HK-2 (cell line): ENCODE results near the gene ACVR1B.

Source experiments
- DNase-seq: peaks from one replicate; pipeline ENCODE4 v3.0.0-alpha.2; 2018; ENCODE audit not compliant: unreplicated experiment

The ACVR1B gene

GRCh38 chr12:52022841-52023181 is 71.3 kb downstream of the ACVR1B start:
- no peak for DNase-seq

GRCh38 chr12:52023182-52023975 is 71.9 kb downstream of the ACVR1B start:
- DNase-seq = peak; percentile 82

DNA sequence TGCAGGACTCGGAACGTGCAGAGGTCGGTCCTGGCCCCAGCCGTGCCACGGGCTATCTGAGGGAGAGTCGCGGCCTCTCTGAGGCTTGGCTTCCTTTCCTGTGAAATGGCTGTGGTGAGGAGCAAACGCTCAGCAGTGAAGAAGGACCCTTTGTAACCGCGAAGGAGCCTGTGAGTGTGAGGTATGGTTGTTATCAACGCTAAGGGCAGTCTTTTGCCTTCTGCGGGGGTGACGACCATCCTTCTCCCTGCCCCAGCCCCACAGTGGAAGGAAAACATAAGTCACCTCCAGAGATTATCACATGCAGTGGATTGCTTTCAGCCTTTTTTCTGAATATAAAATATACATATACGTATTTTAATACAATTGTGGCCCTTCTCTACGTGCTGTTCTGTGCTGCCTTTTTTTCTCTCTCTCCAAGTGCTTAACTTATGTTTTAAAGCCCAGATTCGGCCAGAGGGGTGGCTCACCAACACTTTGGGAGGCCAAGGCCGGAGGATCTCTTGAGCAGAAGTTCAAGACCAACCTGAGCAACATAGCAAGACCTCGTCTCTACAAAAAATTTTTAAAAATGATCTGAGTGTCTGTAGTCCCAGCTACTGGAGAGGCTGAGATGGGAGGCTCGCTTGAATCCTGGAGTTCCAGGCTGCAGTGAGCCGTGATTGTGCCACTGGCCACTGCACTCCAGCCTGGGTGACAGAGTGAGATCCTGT is 72.6 kb downstream of the ACVR1B start:
- DNase-seq = no peak

- no peak for DNase-seq
These were observed 73.3 kb downstream of the ACVR1B start for GRCh38 chr12:52024845-52025230.

DNA sequence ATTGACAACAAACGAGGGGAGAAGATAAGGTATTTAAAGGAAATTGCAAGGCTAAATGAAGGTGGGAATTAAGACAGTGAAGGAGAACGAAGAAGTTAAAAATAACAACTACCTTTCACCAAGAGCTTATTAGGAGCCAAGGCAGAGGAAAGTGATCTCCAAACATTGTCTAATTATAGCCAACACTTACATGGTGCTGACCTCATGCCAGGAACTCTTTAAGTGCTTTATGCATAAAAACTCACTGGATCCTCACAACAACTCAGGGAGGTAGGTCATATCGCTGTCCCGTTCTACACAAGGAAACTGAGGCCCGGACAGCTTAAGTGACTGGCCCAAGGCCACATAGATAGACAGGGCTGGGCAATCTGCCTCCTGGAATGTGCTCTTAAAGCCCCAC is 74.8 kb downstream of the ACVR1B start:
- no peak for DNase-seq

DNA sequence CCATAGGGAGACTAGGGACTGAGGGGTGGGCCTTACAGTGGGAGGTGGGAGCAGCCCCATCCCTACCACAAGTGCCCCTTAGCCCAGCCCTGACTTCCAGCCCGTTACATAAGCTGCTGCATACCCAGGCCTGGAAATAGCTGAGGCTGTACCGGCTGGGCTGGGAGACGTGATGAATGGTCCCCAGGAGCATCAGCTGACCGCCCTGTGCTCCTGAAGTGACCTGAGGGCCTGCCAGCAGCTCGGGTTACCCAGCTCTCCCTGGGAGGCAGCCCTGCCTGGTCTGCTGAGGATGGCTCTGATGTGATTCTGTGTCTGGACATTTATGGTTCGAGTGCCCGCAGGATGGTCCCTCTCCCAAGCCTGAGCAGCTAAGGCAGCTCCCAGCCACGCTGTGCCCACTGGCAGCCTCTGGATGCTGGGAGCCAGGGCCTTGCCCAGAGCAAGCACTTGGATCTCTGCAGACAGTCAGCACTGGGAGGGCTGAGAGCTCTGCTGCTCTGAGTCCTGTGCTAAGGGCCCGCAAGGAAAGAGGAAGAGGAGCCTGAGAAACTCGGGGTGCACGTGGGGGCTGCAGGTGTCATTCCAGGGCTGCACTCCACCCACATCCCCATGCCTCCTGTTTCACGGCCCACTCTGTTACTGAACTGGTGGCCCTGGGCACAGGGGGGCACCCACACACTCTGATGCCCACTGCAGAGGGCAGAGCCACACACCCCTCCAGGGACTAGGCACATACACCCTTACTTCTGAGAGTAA is 75.8 kb downstream of the ACVR1B start:
- no peak for DNase-seq

DNA sequence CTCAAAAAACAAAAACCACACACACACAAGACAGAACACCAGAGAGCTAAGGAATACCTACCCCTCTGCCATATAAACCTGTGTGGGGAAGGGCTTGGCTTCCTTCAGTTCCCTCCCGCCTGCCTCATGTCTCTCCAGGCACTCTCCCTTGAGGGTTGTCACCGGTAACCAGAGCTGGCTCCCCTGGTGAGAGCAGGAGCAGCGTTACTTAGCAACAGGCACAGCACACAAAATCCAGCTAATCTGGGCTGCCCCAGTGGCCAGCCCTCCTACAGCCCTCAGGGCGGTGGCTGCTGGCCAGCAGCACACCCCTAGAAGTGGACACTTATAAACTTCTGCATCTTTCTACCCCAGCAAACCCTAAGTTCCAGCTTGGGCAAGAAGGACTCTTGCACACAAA is 78.2 kb downstream of the ACVR1B start:
- no peak for DNase-seq

DNA sequence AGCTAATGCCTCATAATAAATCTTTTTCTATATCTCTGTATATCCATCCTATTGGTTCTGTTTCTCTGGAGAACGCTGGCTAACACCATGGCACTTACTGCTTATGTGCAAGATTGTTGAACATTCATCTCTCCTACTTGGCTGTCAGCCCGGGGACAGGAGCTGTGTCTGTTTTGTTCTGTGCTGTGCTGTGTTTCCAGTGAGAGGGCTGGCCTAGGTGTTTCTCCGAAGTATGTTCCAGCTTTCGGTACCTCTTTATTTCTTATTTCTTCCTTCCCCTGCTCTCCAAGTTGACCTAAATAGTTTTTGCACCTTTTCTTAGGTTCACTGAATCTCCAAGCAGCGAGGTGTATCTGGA is 80.9 kb downstream of the ACVR1B start:
- DNase-seq = no peak

DNA sequence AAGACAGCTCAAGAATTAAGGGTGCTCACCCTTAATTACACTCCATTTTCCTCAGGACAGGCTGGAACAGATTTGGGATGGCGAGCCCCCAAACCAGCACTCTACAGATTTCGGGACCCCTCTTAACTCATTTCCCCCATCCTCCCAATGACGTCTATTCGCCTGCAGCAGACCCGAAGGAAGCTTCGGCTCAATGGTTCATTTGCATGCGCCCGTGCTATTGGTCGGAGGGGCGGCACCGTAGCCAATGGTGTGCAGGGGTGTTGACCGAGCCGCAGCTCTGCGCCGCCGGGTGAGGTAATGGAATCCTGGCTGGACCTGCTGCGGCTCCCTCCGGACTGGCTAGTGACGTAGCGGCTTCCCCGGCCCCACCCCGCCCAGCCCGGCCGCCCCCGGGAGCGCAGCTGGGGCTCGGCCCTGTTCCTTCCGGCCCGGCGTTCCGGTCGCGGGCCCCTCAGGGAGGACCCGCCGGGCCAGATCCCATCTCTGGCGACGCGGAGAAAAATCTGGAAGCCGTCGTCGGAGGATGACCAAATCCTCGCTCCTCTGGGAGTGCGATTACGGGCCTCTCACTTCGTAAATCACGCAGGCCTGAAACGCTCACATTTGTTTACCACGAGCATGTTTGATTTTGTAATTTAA is 81.4 kb downstream of the ACVR1B start:
- DNase-seq = peak; percentile 93

- no peak for DNase-seq
These were observed 82.1 kb downstream of the ACVR1B start for GRCh38 chr12:52033446-52034140.

DNA sequence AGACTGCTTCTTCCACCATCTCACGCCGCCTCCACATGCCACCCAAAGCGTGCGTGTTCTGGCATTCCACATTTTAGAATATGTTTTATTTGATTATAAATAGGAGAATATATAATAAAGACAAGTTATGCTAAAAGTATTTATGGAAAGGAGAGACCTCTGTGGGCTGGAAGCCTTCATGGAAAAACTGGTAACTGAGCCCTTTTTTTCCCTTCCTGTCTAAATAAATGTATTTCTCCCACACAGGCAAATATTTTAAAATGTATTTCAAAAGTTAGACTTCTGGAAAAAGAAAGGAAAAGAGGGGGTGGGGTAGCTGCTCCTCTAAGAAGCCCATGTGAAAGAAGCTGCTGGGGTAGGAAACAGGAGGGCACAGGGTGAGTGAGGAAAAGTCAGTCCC is 83.7 kb downstream of the ACVR1B start:
- DNase-seq = no peak

DNA sequence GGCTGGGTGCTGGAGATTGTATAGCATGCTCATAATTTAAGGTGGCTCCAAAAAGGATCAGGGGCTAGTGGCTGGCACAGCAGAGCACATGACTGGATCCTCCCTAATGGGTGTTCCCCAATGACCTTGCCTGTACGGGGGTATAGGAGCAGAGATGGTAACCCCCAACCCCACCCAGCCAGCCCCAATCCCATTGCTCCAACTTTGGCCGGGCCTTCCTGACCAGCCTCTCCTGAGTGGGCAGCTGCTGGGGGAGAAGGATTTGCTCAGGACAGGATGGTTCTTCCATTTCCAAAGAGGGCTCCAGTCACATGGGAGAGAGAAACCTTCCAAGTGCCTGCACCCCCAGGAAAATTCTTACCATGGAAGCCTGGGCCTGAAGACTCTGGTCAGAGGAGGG is 84.4 kb downstream of the ACVR1B start:
- DNase-seq = no peak

GRCh38 chr12:52036587-52037171 is 85.2 kb downstream of the ACVR1B start:
- DNase-seq = peak; percentile 60

DNA sequence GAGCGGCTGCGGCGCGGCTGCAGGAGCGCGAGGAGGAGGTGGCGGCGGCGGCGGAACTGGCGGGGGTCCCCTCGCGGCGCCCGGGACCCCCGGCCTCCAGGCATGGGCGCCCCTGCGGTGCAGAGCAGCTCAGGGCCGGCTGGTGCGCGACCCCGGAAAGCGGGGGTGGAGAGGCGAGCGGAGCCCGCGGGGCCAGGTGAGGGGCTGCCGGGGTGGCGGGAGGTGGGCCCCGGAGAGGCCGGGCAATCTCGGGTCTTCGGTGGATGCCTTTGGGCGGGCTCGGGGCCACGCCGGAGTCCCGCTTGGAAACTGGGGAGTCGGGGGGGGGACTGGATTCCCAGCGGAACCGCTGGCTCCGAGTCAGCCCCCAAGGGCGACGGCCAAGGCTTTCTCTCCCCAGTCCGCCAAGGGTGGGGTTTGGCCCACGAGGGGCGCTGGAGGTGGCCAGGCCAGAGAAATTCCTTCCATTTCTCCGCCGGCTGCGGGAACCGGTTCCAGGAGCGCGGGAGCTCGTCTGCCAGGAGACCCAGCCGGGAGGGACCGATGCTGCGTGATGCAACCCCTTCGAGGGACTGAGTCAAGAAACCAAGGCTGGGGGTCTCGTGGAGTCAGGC is 85.9 kb downstream of the ACVR1B start:
- DNase-seq = no peak

- DNase-seq = no peak
These were observed 86.9 kb downstream of the ACVR1B start for GRCh38 chr12:52038447-52038846.

- DNase-seq = no peak
These were observed 89.5 kb downstream of the ACVR1B start for GRCh38 chr12:52041035-52041434.

DNA sequence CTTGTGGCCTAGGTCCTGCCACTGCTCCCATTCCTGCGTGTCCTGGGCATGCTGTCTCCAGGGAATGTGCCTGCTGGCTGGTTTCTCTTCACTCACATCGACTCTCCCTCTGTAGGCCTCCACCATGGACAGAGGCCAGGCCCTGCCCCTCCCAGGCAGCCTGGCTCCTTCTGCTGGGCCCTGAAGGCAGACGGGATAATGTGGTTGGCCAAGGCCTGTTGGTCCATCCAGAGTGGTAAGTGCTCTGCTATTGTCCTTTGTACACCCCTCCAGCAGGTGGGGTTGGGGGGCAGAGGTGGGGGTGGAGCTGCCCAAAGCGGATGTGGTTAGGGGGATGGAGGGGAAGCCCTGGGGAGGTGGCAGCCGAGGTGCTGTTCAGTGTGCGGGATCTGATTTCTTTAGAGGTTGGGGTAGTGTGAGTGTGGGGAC is 90.2 kb downstream of the ACVR1B start:
- no peak for DNase-seq

- no peak for DNase-seq
These were observed 91.3 kb downstream of the ACVR1B start for GRCh38 chr12:52042706-52043385.

- DNase-seq = no peak
These were observed 92.1 kb downstream of the ACVR1B start for GRCh38 chr12:52043386-52044212.
